ENCODE data around the gene PPP3CA. TPM values are rescaled to one million over a fixed set of nuclear protein-coding genes. Genes with fewer than 3 reads are reported as not detected.

Gene PPP3CA
- total RNA-seq, 1 experiment from 2014 or later = 40.2 TPM

DNA sequence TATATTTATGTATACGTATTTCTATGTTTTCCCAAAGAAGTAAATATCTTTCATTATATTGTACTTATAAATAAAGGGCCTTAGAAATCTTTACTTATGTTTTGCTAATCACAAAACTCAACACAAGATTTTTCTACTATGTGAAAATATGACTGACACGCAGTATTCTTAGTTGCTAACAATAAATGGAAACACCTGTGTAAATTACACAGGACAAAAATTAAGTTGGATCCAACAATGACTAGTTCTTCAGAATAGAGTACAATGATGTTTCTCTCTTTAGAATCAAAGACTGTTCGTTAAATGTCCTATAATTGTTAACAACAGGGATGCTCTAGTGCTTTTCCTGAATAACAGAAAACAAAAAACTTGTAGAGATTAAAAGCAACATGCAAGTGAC, 96.1 kb downstream of the PPP3CA start:
- Histone ChIP-seq H4K20me1 (ENCODE audit: insufficient read depth) (no peaks in the 10 kb centered on the region), H3K27me3 (ENCODE audit: insufficient read depth, low read depth) (no peaks in the 10 kb centered on the region), H3K4me3 (no peak overlapping the region), H3K4me1 (replicated peaks; ENCODE audit: insufficient read depth) (no peaks in the 10 kb centered on the region), H3F3A (ENCODE audit: insufficient read depth, low read depth) (no peaks in the 10 kb centered on the region), H3K4me2 (no peak overlapping the region), H3K79me2 (ENCODE audit: low read depth) (no peaks in the 10 kb centered on the region), H3K27ac (no peak overlapping the region), H2AFZ (no peak overlapping the region), H3K9me2 (ENCODE audit: insufficient read depth) (no peaks in the 10 kb centered on the region), H3K9me3 (ENCODE audit: insufficient read depth, low read depth) (no peaks in the 10 kb centered on the region), H3K36me3 (ENCODE audit: low read depth) (no peaks in the 10 kb centered on the region)
- TF ChIP-seq EZH2 (IDR thresholded peaks at IDR 0.05; ENCODE audit: low read depth) = no peak
- TF ChIP-seq, protein P1, sequence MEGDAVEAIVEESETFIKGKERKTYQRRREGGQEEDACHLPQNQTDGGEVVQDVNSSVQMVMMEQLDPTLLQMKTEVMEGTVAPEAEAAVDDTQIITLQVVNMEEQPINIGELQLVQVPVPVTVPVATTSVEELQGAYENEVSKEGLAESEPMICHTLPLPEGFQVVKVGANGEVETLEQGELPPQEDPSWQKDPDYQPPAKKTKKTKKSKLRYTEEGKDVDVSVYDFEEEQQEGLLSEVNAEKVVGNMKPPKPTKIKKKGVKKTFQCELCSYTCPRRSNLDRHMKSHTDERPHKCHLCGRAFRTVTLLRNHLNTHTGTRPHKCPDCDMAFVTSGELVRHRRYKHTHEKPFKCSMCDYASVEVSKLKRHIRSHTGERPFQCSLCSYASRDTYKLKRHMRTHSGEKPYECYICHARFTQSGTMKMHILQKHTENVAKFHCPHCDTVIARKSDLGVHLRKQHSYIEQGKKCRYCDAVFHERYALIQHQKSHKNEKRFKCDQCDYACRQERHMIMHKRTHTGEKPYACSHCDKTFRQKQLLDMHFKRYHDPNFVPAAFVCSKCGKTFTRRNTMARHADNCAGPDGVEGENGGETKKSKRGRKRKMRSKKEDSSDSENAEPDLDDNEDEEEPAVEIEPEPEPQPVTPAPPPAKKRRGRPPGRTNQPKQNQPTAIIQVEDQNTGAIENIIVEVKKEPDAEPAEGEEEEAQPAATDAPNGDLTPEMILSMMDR (conservative IDR thresholded peaks at IDR 0.05) = no peak
- DNase-seq = no peak
- CTCF ChIA-PET = no interaction called here
- intact Hi-C loops (cut with micrococcal nuclease; ENCODE audit: unreplicated experiment) = no loop called here
- BruUV-seq (replicated peaks) = no TSS peak
- POLR2A ChIA-PET (ENCODE audit: unreplicated experiment) = no interaction called here

GRCh38 chr4:101244349-101244748, 103.0 kb downstream of the PPP3CA start:
- H3K27ac ChIP-seq = no peak overlapping the region
- POLR2A ChIA-PET (ENCODE audit: unreplicated experiment) = no interaction called here
- H3K4me2 ChIP-seq = no peak overlapping the region
- H3K4me3 ChIP-seq = no peak overlapping the region
- peaks cover 4% of the 10 kb centered on the region for H3K79me2 ChIP-seq (ENCODE audit: low read depth)
- TF ChIP-seq, protein P1 (conservative IDR thresholded peaks at IDR 0.05) = no peak
- TF ChIP-seq EZH2 (IDR thresholded peaks at IDR 0.05; ENCODE audit: low read depth) = no peak
- no peaks in the 10 kb centered on the region for H3K9me2 ChIP-seq (ENCODE audit: insufficient read depth)
- no peaks in the 10 kb centered on the region for H3K9me3 ChIP-seq (ENCODE audit: insufficient read depth, low read depth)
- no TSS peak for BruUV-seq (replicated peaks)
- H4K20me1 ChIP-seq (ENCODE audit: insufficient read depth) = no peaks in the 10 kb centered on the region
- intact Hi-C loops (cut with micrococcal nuclease; ENCODE audit: unreplicated experiment) = no loop called here
- H3K27me3 ChIP-seq (ENCODE audit: insufficient read depth, low read depth) = no peaks in the 10 kb centered on the region
- H2AFZ ChIP-seq = no peak overlapping the region
- no peaks in the 10 kb centered on the region for H3K4me1 ChIP-seq (replicated peaks; ENCODE audit: insufficient read depth)
- H3F3A ChIP-seq (ENCODE audit: insufficient read depth, low read depth) = no peaks in the 10 kb centered on the region
- no peaks in the 10 kb centered on the region for H3K36me3 ChIP-seq (ENCODE audit: low read depth)
- no peak for DNase-seq
- CTCF ChIA-PET = no interaction called here

DNA sequence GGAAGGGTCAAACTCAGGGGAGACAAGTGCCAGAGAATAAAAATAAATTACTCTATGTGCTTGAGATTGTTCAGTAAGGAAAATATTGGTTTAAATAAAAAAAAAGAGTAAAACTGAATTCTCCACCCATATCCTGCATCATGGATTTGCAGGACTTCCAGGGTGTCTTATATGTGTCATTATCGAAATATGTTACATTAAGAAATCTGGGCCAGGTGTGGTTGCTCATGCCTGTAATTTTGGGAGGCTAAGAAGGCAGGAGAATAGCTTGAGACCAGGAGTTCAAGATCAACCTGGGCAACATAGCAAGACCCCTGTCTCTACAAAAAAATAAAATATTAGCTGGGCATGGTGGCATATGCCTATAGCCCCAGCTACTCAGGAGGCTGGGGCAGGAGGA, 104.9 kb downstream of the PPP3CA start:
- H3K4me3 ChIP-seq = no peak overlapping the region
- no peaks in the 10 kb centered on the region for H4K20me1 ChIP-seq (ENCODE audit: insufficient read depth)
- ChIA-PET POLR2A (ENCODE audit: unreplicated experiment) (interaction anchor here (0.6 kb wide), 1 partner anchor 564 kb away, joined by 6 read pairs; no protein-coding TSS in a partner anchor), CTCF (no interaction called here)
- no peak overlapping the region for H2AFZ ChIP-seq
- no peak overlapping the region for H3K27ac ChIP-seq
- no peaks in the 10 kb centered on the region for H3K27me3 ChIP-seq (ENCODE audit: insufficient read depth, low read depth)
- no TSS peak for BruUV-seq (replicated peaks)
- no peaks in the 10 kb centered on the region for H3F3A ChIP-seq (ENCODE audit: insufficient read depth, low read depth)
- H3K36me3 ChIP-seq (ENCODE audit: low read depth) = no peaks in the 10 kb centered on the region
- H3K79me2 ChIP-seq (ENCODE audit: low read depth) = peaks cover 20% of the 10 kb centered on the region
- H3K4me1 ChIP-seq (replicated peaks; ENCODE audit: insufficient read depth) = peaks cover 9% of the 10 kb centered on the region; the same call in 1 of the 2 replicates
- intact Hi-C loops (cut with micrococcal nuclease; ENCODE audit: unreplicated experiment) = no loop called here
- DNase-seq = no peak
- H3K9me3 ChIP-seq (ENCODE audit: insufficient read depth, low read depth) = no peaks in the 10 kb centered on the region
- TF ChIP-seq EZH2 (IDR thresholded peaks at IDR 0.05; ENCODE audit: low read depth) = no peak
- TF ChIP-seq, protein P1 (conservative IDR thresholded peaks at IDR 0.05) = no peak
- H3K9me2 ChIP-seq (ENCODE audit: insufficient read depth) = no peaks in the 10 kb centered on the region
- H3K4me2 ChIP-seq = no peak overlapping the region
